Type B pancreatic cell (in vitro differentiated cells): ENCODE results near the gene EID2B. TPM values are rescaled to one million over a fixed set of nuclear protein-coding genes. Genes with fewer than 3 reads are reported as not detected.

ENCODE experiments used
- DNase-seq: peaks from one replicate; pipeline ENCODE4 v3.0.0; 2021; ENCODE audit warnings: mixed read lengths; ENCODE audit not compliant: unreplicated experiment; ENCODE audit errors: extremely low spot score
- H3K27ac Mint-ChIP-seq: 2 replicates; pipeline ENCODE4 v1.8.0; 2021; ENCODE audit warnings: mild to moderate bottlenecking, mixed read lengths
- H3K27me3 Mint-ChIP-seq: 2 replicates; pipeline ENCODE4 v1.8.0; 2021; ENCODE audit warnings: mixed read lengths
- H3K36me3 Mint-ChIP-seq: 2 replicates; pipeline ENCODE4 v1.8.0; 2021; ENCODE audit warnings: mixed read lengths
- H3K4me1 Mint-ChIP-seq: one replicate; pipeline ENCODE4 v1.8.0; 2021; ENCODE audit warnings: mixed read lengths; ENCODE audit not compliant: unreplicated experiment
- H3K4me3 Mint-ChIP-seq: 2 replicates; pipeline ENCODE4 v1.8.0; 2021; ENCODE audit warnings: mild to moderate bottlenecking, mixed read lengths
- H3K9me3 Mint-ChIP-seq: 2 replicates; pipeline ENCODE4 v1.8.0; 2021; ENCODE audit warnings: mixed read lengths
- total RNA-seq: library from RNA; stranded (reverse); gene quantifications from 2 replicates; pipeline ENCODE4 v1.2.1, GENCODE V29; 2021; ENCODE audit warnings: low replicate concordance
- TF ChIP-seq, protein P1 (sequence below): fragments of 200-600 bp; sonication (generic); conservative IDR thresholded peaks from 2 replicates; pipeline ENCODE4 v1.5.0; 2021; ENCODE audit warnings: antibody characterized with exemption, mild to moderate bottlenecking

EID2B gene
- total RNA-seq, 1 donor from 2014 or later, result 4.8 TPM

- H3K4me3 Mint-ChIP-seq, result peak overlapping the region; percentile 81
- no peaks in the 10 kb centered on the region for H3K36me3 Mint-ChIP-seq
- peaks cover 68% of the 10 kb centered on the region for H3K27me3 Mint-ChIP-seq
- no peak overlapping the region for H3K27ac Mint-ChIP-seq
- H3K4me1 Mint-ChIP-seq, result no peaks in the 10 kb centered on the region
- TF ChIP-seq, protein P1, sequence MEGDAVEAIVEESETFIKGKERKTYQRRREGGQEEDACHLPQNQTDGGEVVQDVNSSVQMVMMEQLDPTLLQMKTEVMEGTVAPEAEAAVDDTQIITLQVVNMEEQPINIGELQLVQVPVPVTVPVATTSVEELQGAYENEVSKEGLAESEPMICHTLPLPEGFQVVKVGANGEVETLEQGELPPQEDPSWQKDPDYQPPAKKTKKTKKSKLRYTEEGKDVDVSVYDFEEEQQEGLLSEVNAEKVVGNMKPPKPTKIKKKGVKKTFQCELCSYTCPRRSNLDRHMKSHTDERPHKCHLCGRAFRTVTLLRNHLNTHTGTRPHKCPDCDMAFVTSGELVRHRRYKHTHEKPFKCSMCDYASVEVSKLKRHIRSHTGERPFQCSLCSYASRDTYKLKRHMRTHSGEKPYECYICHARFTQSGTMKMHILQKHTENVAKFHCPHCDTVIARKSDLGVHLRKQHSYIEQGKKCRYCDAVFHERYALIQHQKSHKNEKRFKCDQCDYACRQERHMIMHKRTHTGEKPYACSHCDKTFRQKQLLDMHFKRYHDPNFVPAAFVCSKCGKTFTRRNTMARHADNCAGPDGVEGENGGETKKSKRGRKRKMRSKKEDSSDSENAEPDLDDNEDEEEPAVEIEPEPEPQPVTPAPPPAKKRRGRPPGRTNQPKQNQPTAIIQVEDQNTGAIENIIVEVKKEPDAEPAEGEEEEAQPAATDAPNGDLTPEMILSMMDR, result no peak
- peak; percentile 78 for DNase-seq
- H3K9me3 Mint-ChIP-seq, result no peaks in the 10 kb centered on the region
Measured at GRCh38 chr19:39506944-39507714, 25.5 kb downstream of the EID2B start.

DNA sequence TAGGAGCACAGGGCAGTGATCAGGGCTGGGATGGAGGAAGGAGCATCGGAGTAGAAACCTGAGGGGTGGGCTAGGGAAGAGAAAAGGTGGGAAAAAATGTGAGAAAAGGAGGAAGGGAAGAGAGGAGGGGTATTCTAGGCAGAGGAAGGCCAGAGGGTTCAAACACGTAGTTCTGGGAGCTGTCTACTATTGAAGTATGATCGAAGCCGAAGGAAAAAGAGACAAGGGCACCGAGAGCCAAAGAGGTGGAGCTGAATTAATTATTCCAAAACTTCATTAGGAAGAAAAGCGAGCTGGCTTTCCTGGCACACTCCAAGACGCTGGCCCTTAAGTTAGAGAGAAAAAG lies 26.1 kb downstream of the EID2B start:
- Mint-ChIP-seq H3K36me3 (no peaks in the 10 kb centered on the region), H3K27me3 (peaks cover 70% of the 10 kb centered on the region), H3K4me1 (no peaks in the 10 kb centered on the region), H3K9me3 (no peaks in the 10 kb centered on the region), H3K27ac (no peak overlapping the region), H3K4me3 (peak overlapping the region; percentile 76)
- TF ChIP-seq, protein P1, result no peak
- DNase-seq, result no peak

DNA sequence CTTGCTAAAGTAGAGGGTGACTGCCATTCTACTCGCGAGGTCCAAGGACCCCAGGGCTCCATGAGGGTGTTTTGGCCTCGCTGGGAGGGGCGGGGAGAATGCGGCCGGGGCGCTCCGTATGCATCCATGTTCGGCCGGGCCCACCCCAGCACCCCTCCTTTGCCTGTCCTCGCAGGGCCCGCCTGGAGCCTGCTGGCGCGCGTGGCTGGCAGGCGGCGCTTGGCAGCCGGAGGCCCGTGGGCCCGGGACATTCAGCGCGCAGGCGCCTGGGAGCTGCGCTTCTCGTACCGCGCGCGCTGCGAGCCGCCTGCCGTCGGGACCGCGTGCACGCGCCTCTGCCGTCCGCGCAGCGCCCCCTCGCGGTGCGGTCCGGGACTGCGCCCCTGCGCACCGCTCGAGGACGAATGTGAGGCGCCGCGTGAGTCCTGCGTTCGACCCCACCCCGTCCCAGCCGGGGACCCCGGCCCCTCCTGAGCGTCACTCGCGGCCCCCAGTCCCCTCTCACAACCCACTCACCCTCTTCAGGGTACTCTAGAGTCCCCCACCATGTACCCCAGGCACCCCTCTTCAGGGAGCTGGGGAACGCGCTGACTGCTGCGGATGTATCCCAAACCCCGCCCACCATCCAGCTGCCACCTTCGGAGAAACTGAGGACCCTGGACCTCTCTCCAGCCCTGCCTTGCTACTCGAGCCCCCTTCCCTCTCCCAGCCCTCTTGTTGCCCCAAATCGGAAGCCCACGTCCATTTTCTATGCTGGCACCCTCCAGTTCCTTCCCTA lies 29.8 kb downstream of the EID2B start:
- no peaks in the 10 kb centered on the region for H3K9me3 Mint-ChIP-seq
- TF ChIP-seq, protein P1, result peak; percentile 96
- H3K4me3 Mint-ChIP-seq, result no peak overlapping the region
- peaks cover 8% of the 10 kb centered on the region for H3K4me1 Mint-ChIP-seq
- H3K27ac Mint-ChIP-seq, result no peak overlapping the region
- H3K36me3 Mint-ChIP-seq, result peaks cover 3% of the 10 kb centered on the region
- peaks cover 81% of the 10 kb centered on the region for H3K27me3 Mint-ChIP-seq
- DNase-seq, result peak; percentile 80

DNA sequence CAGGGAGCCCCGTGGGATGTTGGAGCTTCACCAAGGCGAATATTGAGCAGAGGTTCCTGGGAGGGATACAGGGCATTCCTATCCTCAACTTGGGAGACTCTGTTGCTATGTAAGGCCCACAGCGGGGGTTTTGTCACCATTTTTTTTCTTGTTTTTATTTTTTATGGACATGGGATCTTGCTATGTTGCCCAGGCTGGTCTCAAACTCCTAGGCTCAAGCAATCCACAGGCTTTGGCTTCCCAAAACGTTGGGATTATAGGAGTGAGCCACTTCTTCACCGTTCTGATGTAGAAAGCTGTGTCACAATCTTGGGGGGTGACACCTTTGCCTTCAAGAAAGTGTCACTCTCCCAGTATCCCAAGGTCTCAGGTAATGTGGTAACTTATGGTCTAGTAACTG lies 31.3 kb downstream of the EID2B start:
- H3K27me3 Mint-ChIP-seq, result peaks cover 82% of the 10 kb centered on the region
- H3K4me3 Mint-ChIP-seq, result no peak overlapping the region
- TF ChIP-seq, protein P1, result no peak
- H3K4me1 Mint-ChIP-seq, result peaks cover 9% of the 10 kb centered on the region
- no peak overlapping the region for H3K27ac Mint-ChIP-seq
- DNase-seq, result no peak
- H3K9me3 Mint-ChIP-seq, result no peaks in the 10 kb centered on the region
- H3K36me3 Mint-ChIP-seq, result peaks cover 3% of the 10 kb centered on the region

DNA sequence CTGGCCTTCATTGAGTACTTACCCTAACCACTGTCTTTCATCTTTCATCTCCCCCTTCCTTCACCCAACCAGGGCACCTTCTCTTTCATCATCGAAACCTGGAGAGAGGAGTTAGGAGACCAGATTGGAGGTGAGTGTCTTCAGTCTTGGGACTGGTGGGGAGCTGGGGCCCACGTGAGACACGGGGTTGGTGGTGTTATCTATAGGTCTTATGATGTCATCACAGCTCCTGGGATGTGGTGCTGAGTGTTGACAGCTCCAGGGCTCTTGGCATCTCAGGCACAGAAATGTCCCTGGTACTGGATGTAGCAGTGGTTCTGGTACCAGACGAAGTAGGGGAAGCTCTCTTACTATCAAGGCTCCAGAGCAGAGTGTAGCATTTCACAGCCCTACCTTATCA lies 32.1 kb downstream of the EID2B start:
- Mint-ChIP-seq H3K27ac (no peak overlapping the region), H3K27me3 (peaks cover 81% of the 10 kb centered on the region), H3K4me3 (peak overlapping the region; percentile 52), H3K36me3 (peaks cover 3% of the 10 kb centered on the region), H3K4me1 (peaks cover 9% of the 10 kb centered on the region), H3K9me3 (no peaks in the 10 kb centered on the region)
- no peak for DNase-seq
- TF ChIP-seq, protein P1, result no peak
